ENCODE measurements around the gene GOLGA6L24.
"Not testable (repeated sequence)": the region's sequence is repeated elsewhere in the genome, so short reads cannot be mapped to it uniquely, and the experiment has no call there.

GOLGA6L24 gene

DNA sequence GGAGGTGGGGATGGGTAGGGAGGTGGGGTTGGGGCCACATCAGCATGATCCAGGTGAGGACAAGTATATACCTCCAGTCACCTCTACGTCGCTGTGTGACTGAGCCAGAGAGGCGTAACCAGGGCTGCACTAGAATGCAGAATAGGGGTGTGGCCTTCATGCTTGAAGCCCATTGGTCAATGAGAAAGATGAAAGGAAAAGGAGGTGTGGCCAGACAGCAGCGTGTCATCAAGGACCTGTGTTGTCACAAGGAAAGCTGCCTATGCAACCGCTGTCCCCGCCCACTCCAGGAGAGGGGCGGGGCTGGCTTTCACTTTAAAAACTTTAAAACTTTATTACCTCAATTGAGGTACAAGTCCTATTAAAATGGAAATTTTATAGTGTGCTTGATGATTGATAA, at the start of gene GOLGA6L24:
TSS of gene GOLGA6L24 (minus strand) at position 101 of the 400 bp plus-strand sequence. CDS start at position 40, 61 bp downstream.
- H3K27ac ChIP-seq: not testable (repeated sequence)

DNA sequence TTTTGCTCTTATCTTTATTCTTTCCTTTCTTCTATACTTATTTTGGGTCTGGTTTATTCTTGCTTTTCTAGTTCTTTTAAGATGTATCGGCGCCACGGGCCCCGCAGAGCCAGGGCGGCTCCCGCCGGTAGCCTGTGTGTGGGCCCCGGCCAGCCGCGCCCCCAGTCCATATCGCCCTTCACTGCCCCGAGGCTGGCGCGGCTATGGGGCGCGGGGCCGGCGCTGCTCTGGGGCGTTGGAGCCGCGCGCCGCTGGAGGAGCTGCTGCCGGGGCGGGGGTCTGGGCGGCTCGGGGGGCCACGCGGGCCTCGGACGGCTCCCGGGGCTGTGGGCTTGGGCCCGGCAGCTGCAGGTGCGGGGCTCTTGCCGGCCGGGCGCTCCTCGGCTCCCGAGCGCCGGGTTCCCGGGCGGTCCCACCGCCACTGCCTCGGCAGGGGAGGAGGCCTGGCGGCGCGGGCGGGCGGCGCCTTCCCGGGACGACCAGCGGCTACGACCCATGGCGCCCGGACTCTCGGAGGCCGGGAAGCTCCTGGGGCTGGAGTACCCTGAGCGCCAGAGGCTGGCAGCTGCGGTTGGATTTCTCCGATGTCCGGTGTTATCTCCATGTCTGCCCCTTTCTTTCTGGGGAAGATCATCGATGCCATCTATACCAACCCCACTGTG, 45.0 kb upstream of the GOLGA6L24 start:
- not testable (repeated sequence) for H3K27ac ChIP-seq

DNA sequence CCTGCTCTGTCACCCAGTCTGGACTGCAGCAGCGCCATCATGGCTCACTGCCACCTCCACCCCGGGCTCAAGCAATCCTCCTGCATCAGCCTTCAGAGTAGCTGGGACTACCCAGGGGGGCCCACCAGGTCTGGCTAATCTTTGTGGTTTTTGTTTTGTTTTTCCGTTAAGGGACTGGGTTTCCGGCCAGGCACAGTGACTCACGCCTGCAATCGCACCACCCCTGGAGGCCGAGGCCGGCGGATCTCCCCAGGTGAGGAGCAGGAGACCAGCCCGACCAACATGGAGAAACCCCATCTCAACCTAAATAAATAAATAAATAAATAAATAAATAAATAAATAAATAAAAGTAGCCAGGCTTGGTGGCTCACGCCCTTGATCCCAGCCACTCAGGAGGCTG, 38.1 kb upstream of the GOLGA6L24 start:
- H3K27ac ChIP-seq: not testable (repeated sequence)

- H3K27ac ChIP-seq: not testable (repeated sequence)
Observed at GRCh38 chr15:28380053-28380452, 22.2 kb upstream of the GOLGA6L24 start.

- not testable (repeated sequence) for H3K27ac ChIP-seq
Observed at GRCh38 chr15:28378364-28378763, 20.5 kb upstream of the GOLGA6L24 start, which contains the start of gene GOLGA8F. TSS of gene GOLGA8F (plus strand) at chr15:28378664. CDS start at chr15:28378762, 98 bp downstream.

GRCh38 chr15:28365502-28365901, 7.6 kb upstream of the GOLGA6L24 start:
- not testable (repeated sequence) for H3K27ac ChIP-seq

- peak within 1 kb of the TSS; percentile 62 for H3K27ac ChIP-seq
Observed at GRCh38 chr15:28322129-28322588, 35.7 kb downstream of the GOLGA6L24 start, which contains the start of gene HERC2. TSS of gene HERC2 (minus strand) at chr15:28322179. CDS start at chr15:28321433, 746 bp downstream.

DNA sequence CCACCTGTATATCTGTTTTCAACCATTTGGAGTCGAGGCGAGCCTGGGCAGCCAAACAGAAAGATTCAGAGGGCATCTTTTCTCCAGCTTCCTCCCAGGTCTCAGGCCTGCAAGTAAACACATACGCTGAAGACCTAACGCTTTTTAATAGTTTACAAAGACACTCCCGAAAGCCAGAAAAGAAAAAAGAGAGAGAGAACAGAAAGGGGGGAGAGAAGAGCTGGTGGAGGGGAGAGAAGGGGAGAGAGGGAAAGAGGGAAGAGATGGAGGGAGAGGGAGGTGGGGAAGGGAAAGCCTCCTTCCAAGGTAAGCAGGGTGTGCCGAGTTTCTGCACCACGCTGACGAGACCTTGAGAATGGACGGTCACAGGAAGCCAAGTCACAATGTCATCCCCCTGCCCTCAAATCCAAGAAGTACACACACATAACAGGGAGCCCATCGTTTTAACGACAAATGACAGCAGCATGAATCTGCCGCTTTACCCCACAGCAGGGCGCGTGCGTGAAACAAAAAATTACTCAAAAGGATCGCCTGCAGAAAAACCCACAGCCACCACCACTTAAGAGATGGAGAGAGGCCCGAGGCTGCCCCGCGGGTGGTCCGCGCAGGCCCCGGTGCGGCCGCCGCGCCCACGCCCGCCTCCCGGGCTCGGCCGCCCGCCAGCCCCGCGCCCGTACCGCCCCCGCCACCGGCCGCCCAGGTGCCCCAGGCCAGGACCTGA, 36.4 kb downstream of the GOLGA6L24 start:
- H3K27ac ChIP-seq: peak overlapping the region; percentile 62

GRCh38 chr15:28319725-28320124, 38.2 kb downstream of the GOLGA6L24 start:
- H3K27ac ChIP-seq: not testable (repeated sequence)

GRCh38 chr15:28318828-28319227, 39.1 kb downstream of the GOLGA6L24 start:
- not testable (repeated sequence) for H3K27ac ChIP-seq

GRCh38 chr15:28318122-28318521, 39.8 kb downstream of the GOLGA6L24 start:
- H3K27ac ChIP-seq: not testable (repeated sequence)

- H3K27ac ChIP-seq: not testable (repeated sequence)
Observed at GRCh38 chr15:28316958-28317357, 40.9 kb downstream of the GOLGA6L24 start.

DNA sequence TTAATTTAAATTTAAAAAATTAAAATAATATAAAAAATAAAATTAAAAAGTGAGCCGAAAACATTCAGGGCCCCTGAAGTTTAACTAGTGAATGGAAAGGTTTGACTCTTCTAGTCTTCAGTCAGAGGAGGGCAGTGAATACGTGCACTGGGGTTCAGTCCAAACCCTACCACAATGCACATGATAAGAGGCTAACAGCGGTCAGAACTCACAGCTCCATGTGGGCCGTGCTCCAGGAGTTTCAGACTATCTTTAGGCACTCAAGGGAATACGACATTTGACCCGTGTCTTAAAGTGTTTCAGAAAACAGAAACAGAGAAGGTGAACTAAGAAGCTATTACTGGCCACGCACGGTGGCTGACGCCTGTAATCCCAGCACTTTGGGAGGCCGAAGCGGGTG, 47.4 kb downstream of the GOLGA6L24 start:
- not testable (repeated sequence) for H3K27ac ChIP-seq

- not testable (repeated sequence) for H3K27ac ChIP-seq
Observed at GRCh38 chr15:28308718-28309117, 49.2 kb downstream of the GOLGA6L24 start.

Measured in 22Rv1 (cell line).